Natural killer cell (primary cell): ENCODE measurements around the gene TMEM184C. TPM values are rescaled to one million over a fixed set of nuclear protein-coding genes. Genes with fewer than 3 reads are reported as not detected.

ENCODE experiments used
- ATAC-seq, 3 donors: fragments of 150-1000 bp in 2 of 3; fragments of 200-7000 bp in 1 of 3; cut with Tn5 transposase; 1 replicate in 1 of 3; 2 replicates in 2 of 3; pipeline ENCODE4 v1.10.0; 2021; ENCODE audit warnings: mild to moderate bottlenecking in 2 of 3, moderate library complexity in 2 of 3
- DNase-seq, 2 donors: peaks; one replicate each; pipeline versions ENCODE4 v3.0.0 to v3.0.0-alpha.2; 2013 to 2021; ENCODE audit warnings: mixed read lengths in 1 of 2
- H3K27ac ChIP-seq: one replicate; pipeline ENCODE4 v1.5.1; 2013; ENCODE audit warnings: mild to moderate bottlenecking, low read length
- H3K27me3 ChIP-seq: one replicate; pipeline ENCODE4 v1.6.1; 2013; ENCODE audit warnings: low read length; ENCODE audit not compliant: control insufficient read depth, insufficient read depth
- H3K36me3 ChIP-seq: one replicate; pipeline ENCODE4 v1.6.1; 2013; ENCODE audit warnings: low read length; ENCODE audit not compliant: control insufficient read depth, insufficient read depth
- H3K4me1 ChIP-seq: one replicate; pipeline ENCODE4 v1.6.1; 2013; ENCODE audit warnings: low read length; ENCODE audit not compliant: control insufficient read depth, insufficient read depth
- H3K4me3 ChIP-seq: one replicate; pipeline ENCODE4 v1.5.1; 2013; ENCODE audit warnings: low read length
- H3K9me3 ChIP-seq: one replicate; pipeline ENCODE4 v1.6.1; 2013; ENCODE audit warnings: low read length; ENCODE audit not compliant: control insufficient read depth, insufficient read depth
- H3K27ac Mint-ChIP-seq, 2 donors: one replicate each; pipeline ENCODE4 v1.8.0; 2022; ENCODE audit warnings: mild to moderate bottlenecking in 2 of 2, mixed read lengths in 2 of 2, moderate library complexity in 1 of 2
- H3K27me3 Mint-ChIP-seq, 2 donors: one replicate each; pipeline ENCODE4 v1.8.0; 2022; ENCODE audit warnings: low read depth in 2 of 2, mixed read lengths in 2 of 2
- H3K36me3 Mint-ChIP-seq: one replicate; pipeline ENCODE4 v1.8.0; 2022; ENCODE audit warnings: mixed read lengths
- H3K4me1 Mint-ChIP-seq, 2 donors: one replicate each; pipeline ENCODE4 v1.8.0; 2022; ENCODE audit warnings: mixed read lengths in 2 of 2
- H3K4me3 Mint-ChIP-seq: one replicate; pipeline ENCODE4 v1.8.0; 2022; ENCODE audit warnings: mild to moderate bottlenecking, moderate library complexity, mixed read lengths
- H3K9me3 Mint-ChIP-seq, 2 donors: one replicate each; pipeline ENCODE4 v1.8.0; 2022; ENCODE audit warnings: mixed read lengths in 2 of 2
- WGBS: methylation state at CpG from one replicate; pipeline ENCODE4 v1.1.7; 2013; ENCODE audit warnings: missing lambda C conversion rate; ENCODE audit not compliant: insufficient coverage; 5-methylcytosine and 5-hydroxymethylcytosine counted together
- intact Hi-C: fragments of 100-400 bp; cut with micrococcal nuclease; formaldehyde crosslinking; loops from one replicate; pipeline ENCODE4 v1.14.2; 2022
- total RNA-seq, 4 donors: library from RNA; stranded (reverse); fragments of 120-200 nt in 1 of 4; gene quantifications; one replicate each; pipeline versions ENCODE4 v1.2.3 to v1.2.4, GENCODE V29; 2013 to 2022
- TF ChIP-seq, protein P1 (sequence below): fragments of 200-600 bp; IDR thresholded peaks from one replicate; pipeline ENCODE4 v1.8.0; 2022; ENCODE audit warnings: antibody characterized with exemption

The TMEM184C gene
- total RNA-seq, 3 donors from 2014 or later (not counting 1 experiment from before 2014, with no cell fraction given): 14.4 to 15.5 (median 15.1) TPM

DNA sequence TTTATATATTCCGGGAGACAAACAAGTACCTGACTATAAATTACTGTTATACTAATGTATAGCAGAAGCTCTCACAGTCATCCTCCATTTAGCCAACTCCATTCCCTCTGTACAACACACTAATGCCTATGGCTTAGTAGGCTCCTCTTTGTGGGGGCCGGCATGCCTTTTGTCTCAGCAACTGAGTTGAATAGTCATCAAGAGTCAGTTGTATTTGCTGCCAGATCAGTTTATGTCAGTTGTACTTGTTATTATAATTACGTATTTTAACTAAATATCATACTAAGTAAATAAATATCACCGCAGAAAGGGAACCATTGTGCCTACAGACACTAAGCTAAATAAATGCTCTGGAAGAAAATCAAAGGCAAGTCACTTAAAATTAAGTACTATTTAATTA is 56.9 kb downstream of the TMEM184C start:
- H3K27me3 ChIP-seq: no peaks in the 10 kb centered on the region
- H3K27me3 Mint-ChIP-seq: no peaks in the 10 kb centered on the region
- DNase-seq (no peak), ATAC-seq (no peak)
- H3K4me1 Mint-ChIP-seq: peaks cover 0 to 8% of the 10 kb centered on the region in 2 donors
- H3K36me3 ChIP-seq: peaks cover 19% of the 10 kb centered on the region
- no peak overlapping the region for H3K27ac Mint-ChIP-seq
- no peaks in the 10 kb centered on the region for H3K4me1 ChIP-seq
- H3K27ac ChIP-seq: no peak overlapping the region
- WGBS: 100% methylated on average over 2 of the region's 4 CpGs
- no peaks in the 10 kb centered on the region for H3K9me3 Mint-ChIP-seq
- no peak overlapping the region for H3K4me3 ChIP-seq
- no peak overlapping the region for H3K4me3 Mint-ChIP-seq
- intact Hi-C loops: no loop called here
- TF ChIP-seq, protein P1, sequence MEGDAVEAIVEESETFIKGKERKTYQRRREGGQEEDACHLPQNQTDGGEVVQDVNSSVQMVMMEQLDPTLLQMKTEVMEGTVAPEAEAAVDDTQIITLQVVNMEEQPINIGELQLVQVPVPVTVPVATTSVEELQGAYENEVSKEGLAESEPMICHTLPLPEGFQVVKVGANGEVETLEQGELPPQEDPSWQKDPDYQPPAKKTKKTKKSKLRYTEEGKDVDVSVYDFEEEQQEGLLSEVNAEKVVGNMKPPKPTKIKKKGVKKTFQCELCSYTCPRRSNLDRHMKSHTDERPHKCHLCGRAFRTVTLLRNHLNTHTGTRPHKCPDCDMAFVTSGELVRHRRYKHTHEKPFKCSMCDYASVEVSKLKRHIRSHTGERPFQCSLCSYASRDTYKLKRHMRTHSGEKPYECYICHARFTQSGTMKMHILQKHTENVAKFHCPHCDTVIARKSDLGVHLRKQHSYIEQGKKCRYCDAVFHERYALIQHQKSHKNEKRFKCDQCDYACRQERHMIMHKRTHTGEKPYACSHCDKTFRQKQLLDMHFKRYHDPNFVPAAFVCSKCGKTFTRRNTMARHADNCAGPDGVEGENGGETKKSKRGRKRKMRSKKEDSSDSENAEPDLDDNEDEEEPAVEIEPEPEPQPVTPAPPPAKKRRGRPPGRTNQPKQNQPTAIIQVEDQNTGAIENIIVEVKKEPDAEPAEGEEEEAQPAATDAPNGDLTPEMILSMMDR: no peak
- no peaks in the 10 kb centered on the region for H3K9me3 ChIP-seq
- H3K36me3 Mint-ChIP-seq: peaks cover 12% of the 10 kb centered on the region

DNA sequence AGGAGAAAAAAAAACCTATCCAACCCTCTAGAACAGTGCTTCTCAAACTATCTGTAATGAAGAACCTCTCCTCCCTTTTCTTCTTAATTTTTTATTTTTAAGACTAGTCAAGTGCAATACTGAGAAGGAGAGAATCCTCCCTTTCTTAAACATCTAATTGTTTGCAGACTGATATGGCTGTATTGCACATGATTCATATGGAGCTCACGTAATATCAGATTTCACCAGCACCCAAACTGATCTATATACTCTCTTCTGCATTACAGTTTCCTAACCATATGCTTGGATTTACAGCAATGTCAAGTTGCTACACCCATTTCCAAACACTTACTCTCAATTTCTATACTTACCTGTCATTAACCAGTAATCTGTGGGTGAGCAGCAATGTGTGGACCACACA is 57.3 kb downstream of the TMEM184C start:
- WGBS: 95% methylated on average over 1 of the region's 1 CpG
- no peaks in the 10 kb centered on the region for H3K9me3 ChIP-seq
- peaks cover 19% of the 10 kb centered on the region for H3K36me3 ChIP-seq
- H3K4me3 ChIP-seq: no peak overlapping the region
- TF ChIP-seq, protein P1: no peak
- H3K27ac ChIP-seq: no peak overlapping the region
- Mint-ChIP-seq H3K27ac (no peak overlapping the region), H3K4me3 (no peak overlapping the region), H3K27me3 (no peaks in the 10 kb centered on the region), H3K36me3 (peaks cover 12% of the 10 kb centered on the region), H3K4me1 (peaks cover 0 to 8% of the 10 kb centered on the region in 2 donors), H3K9me3 (no peaks in the 10 kb centered on the region)
- ATAC-seq (no peak), DNase-seq (no peak)
- intact Hi-C loops: no loop called here
- H3K27me3 ChIP-seq: no peaks in the 10 kb centered on the region
- no peaks in the 10 kb centered on the region for H3K4me1 ChIP-seq

DNA sequence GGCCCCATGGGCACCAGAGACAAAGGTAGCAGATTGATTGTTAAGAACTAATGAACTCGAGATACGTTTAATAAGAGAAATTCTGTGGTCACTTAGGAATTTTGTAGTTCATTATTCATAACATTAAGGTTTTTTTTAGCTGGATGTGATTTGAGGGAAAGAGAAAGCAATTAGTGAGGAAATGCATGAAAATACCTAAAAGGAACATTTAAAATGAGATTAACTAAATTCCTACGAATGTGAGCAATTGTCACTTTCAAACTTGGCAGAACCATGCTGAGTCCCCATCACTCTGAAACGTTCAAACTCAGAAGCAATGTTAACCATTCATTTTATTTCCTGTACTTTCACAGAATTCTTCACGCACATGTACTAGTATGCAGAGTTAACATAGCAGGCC is 60.9 kb downstream of the TMEM184C start:
- Mint-ChIP-seq H3K36me3 (no peaks in the 10 kb centered on the region), H3K4me1 (peaks cover 23 to 25% of the 10 kb centered on the region in 2 donors), H3K9me3 (no peaks in the 10 kb centered on the region), H3K4me3 (no peak overlapping the region), H3K27me3 (no peaks in the 10 kb centered on the region), H3K27ac (peak overlapping the region in 1 of 2 donors; percentile 28)
- no peaks in the 10 kb centered on the region for H3K27me3 ChIP-seq
- TF ChIP-seq, protein P1: no peak
- no peak for DNase-seq
- WGBS: 88% methylated on average over 5 of the region's 5 CpGs
- H3K27ac ChIP-seq: no peak overlapping the region
- no peaks in the 10 kb centered on the region for H3K9me3 ChIP-seq
- no peak for ATAC-seq
- intact Hi-C loops: no loop called here
- H3K4me1 ChIP-seq: peaks cover under 1% of the 10 kb centered on the region
- peaks cover 11% of the 10 kb centered on the region for H3K36me3 ChIP-seq
- H3K4me3 ChIP-seq: no peak overlapping the region
